ENCODE data around the gene DOK5.

DNA sequence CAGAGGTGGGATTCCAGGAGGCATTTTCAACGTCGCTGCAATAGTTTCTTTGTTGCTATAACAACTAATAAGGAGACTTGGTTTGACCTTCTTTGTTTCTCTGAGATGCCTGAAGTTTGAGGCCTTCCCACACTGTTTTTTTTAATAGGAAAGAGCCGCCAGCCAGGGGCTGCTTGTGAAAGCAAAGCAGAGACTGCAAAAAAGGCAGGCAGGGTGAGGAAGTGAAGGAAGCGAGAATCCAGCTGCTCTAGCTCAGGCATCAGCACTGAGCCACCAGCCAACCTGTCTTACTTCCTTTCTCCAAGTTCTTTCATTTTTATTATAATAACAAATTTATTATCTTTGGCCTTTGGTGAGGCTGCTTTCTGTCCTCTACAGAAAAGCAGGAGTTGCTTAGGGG lies 179.1 kb downstream of the DOK5 start:
- TF ChIP-seq, protein P1, sequence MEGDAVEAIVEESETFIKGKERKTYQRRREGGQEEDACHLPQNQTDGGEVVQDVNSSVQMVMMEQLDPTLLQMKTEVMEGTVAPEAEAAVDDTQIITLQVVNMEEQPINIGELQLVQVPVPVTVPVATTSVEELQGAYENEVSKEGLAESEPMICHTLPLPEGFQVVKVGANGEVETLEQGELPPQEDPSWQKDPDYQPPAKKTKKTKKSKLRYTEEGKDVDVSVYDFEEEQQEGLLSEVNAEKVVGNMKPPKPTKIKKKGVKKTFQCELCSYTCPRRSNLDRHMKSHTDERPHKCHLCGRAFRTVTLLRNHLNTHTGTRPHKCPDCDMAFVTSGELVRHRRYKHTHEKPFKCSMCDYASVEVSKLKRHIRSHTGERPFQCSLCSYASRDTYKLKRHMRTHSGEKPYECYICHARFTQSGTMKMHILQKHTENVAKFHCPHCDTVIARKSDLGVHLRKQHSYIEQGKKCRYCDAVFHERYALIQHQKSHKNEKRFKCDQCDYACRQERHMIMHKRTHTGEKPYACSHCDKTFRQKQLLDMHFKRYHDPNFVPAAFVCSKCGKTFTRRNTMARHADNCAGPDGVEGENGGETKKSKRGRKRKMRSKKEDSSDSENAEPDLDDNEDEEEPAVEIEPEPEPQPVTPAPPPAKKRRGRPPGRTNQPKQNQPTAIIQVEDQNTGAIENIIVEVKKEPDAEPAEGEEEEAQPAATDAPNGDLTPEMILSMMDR (IDR thresholded peaks at IDR 0.05; ENCODE audit: low read depth, low read length, poor library complexity, severe bottlenecking) = no peak
- TF ChIP-seq EZH2phosphoT487 (IDR thresholded peaks at IDR 0.05; ENCODE audit: borderline replicate concordance, low read length) = no peak

All from DOHH2 (cell line).